GM19463 (cell line): ENCODE data around the gene YBX2.

Experiments
- ATAC-seq: cut with Tn5 transposase; IDR thresholded peaks from one replicate; pipeline ENCODE4 v1.9.1; 2021; ENCODE audit warnings: mild to moderate bottlenecking, moderate library complexity; ENCODE audit not compliant: unreplicated experiment

The YBX2 gene

GRCh38 chr17:7266784-7267183, 27.7 kb downstream of the YBX2 start:
- no peak for ATAC-seq

GRCh38 chr17:7263801-7264078, 30.7 kb downstream of the YBX2 start:
- no peak for ATAC-seq

- no peak for ATAC-seq
These were observed 31.3 kb downstream of the YBX2 start for GRCh38 chr17:7262935-7263800.

GRCh38 chr17:7262192-7262934, 32.1 kb downstream of the YBX2 start, which contains the start of gene CLDN7:
Gene CLDN7, minus strand, starts transcription at chr17:7262478. Its CDS starts 435 bp downstream, at chr17:7262043.
- ATAC-seq, result no peak

GRCh38 chr17:7261379-7262191, 32.9 kb downstream of the YBX2 start:
- no peak for ATAC-seq

- no peak for ATAC-seq
These were observed 33.6 kb downstream of the YBX2 start for GRCh38 chr17:7260651-7261378.

- no peak for ATAC-seq
These were observed 34.3 kb downstream of the YBX2 start for GRCh38 chr17:7260151-7260550.

- ATAC-seq, result no peak
These were observed 34.9 kb downstream of the YBX2 start for GRCh38 chr17:7259555-7259889.

- no peak for ATAC-seq
These were observed 35.5 kb downstream of the YBX2 start for GRCh38 chr17:7258731-7259554.

- no peak for ATAC-seq
These were observed 37.5 kb downstream of the YBX2 start for GRCh38 chr17:7256766-7257456.

GRCh38 chr17:7254511-7254910, 39.9 kb downstream of the YBX2 start:
- no peak for ATAC-seq

- ATAC-seq, result no peak
These were observed 41.4 kb downstream of the YBX2 start for GRCh38 chr17:7253082-7253481.

- ATAC-seq, result peak; percentile 45
These were observed 42.0 kb downstream of the YBX2 start, which contains the start of gene ELP5 for GRCh38 chr17:7252176-7253043. Gene ELP5, plus strand, starts transcription at chr17:7252215. Its CDS starts 336 bp downstream, at chr17:7252551.

- ATAC-seq, result peak; percentile 88
These were observed 42.7 kb downstream of the YBX2 start, which contains the start of gene CTDNEP1 for GRCh38 chr17:7251661-7252175. Gene CTDNEP1, minus strand, starts transcription at chr17:7251734. Its CDS starts 438 bp downstream, at chr17:7251296.

GRCh38 chr17:7250695-7251627, 43.5 kb downstream of the YBX2 start:
- no peak for ATAC-seq

GRCh38 chr17:7249830-7250229, 44.6 kb downstream of the YBX2 start:
- no peak for ATAC-seq

- no peak for ATAC-seq
These were observed 45.2 kb downstream of the YBX2 start for GRCh38 chr17:7249214-7249613.
